OCI-LY3 (cell line): ENCODE results near the gene LRPAP1.
"Not testable (repeated sequence)": the region's sequence is repeated elsewhere in the genome, so short reads cannot be mapped to it uniquely, and the experiment has no call there.

ENCODE experiments used
- EZH2phosphoT487 ChIP-seq: fragments of 200-600 bp; shearing (Covaris generic); IDR thresholded peaks from 2 replicates; pipeline ENCODE4 v1.6.1; 2018; ENCODE audit warnings: antibody characterized with exemption, mixed run types, low read depth
- TF ChIP-seq, protein P1 (sequence below): fragments of 200-600, 300-600 bp; sonication (generic); IDR thresholded peaks from 2 replicates; pipeline ENCODE4 v1.5.1; 2014; ENCODE audit warnings: antibody characterized with exemption, low read length, low read depth

DNA sequence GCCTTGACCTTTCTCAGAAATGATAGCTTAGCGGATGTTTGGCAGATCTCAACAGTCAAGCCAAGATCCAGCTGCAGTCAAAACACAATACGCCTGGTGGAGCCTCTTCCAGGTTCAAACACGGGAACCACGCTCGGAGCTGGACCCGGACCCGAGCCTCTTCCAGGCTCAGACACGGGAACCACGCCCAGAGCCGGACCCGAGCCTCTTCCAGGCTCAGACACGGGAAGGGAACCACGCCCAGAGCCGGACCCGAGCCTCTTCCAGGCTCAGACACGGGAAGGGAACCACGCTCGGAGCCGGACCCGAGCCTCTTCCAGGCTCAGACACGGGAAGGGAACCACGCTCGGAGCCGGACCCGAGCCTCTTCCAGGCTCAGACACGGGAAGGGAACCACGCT, 20.6 kb downstream of the LRPAP1 start:
- TF ChIP-seq, protein P1, sequence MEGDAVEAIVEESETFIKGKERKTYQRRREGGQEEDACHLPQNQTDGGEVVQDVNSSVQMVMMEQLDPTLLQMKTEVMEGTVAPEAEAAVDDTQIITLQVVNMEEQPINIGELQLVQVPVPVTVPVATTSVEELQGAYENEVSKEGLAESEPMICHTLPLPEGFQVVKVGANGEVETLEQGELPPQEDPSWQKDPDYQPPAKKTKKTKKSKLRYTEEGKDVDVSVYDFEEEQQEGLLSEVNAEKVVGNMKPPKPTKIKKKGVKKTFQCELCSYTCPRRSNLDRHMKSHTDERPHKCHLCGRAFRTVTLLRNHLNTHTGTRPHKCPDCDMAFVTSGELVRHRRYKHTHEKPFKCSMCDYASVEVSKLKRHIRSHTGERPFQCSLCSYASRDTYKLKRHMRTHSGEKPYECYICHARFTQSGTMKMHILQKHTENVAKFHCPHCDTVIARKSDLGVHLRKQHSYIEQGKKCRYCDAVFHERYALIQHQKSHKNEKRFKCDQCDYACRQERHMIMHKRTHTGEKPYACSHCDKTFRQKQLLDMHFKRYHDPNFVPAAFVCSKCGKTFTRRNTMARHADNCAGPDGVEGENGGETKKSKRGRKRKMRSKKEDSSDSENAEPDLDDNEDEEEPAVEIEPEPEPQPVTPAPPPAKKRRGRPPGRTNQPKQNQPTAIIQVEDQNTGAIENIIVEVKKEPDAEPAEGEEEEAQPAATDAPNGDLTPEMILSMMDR, result not testable (repeated sequence)
- TF ChIP-seq EZH2phosphoT487, result not testable (repeated sequence)
